Measurements from ENCODE around the gene CFAP221.

DNA sequence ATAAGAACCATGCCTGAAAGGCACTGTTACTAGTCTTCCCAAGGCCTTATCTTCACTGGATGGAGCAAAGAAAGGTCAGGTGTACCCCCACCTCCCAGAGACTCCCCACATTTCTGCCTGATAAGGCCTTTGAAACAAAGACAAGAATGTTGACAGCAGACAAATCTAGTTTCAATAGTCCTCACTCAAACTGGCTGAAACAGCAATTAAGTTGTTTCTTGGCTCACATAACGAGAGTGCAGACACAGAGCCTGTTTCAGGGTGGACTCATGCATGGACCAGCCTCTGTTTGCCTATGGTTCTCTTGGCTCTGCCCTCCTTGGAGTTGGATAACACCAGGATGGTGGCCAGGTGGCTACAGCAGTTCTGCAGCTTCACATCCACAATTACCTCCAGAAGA is 7.5 kb upstream of the CFAP221 start:
- TF ChIP-seq POLR2A (IDR thresholded peaks at IDR 0.05) (no peak), POLR2AphosphoS5 (IDR thresholded peaks at IDR 0.05) (no peak), EP300 (IDR thresholded peaks at IDR 0.05) (no peak)
- TF ChIP-seq, protein P1, sequence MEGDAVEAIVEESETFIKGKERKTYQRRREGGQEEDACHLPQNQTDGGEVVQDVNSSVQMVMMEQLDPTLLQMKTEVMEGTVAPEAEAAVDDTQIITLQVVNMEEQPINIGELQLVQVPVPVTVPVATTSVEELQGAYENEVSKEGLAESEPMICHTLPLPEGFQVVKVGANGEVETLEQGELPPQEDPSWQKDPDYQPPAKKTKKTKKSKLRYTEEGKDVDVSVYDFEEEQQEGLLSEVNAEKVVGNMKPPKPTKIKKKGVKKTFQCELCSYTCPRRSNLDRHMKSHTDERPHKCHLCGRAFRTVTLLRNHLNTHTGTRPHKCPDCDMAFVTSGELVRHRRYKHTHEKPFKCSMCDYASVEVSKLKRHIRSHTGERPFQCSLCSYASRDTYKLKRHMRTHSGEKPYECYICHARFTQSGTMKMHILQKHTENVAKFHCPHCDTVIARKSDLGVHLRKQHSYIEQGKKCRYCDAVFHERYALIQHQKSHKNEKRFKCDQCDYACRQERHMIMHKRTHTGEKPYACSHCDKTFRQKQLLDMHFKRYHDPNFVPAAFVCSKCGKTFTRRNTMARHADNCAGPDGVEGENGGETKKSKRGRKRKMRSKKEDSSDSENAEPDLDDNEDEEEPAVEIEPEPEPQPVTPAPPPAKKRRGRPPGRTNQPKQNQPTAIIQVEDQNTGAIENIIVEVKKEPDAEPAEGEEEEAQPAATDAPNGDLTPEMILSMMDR (IDR thresholded peaks at IDR 0.05) = no peak
